IPS-15b (cell line): ENCODE measurements around the gene CRIP1.

Experiments
- H3K27me3 ChIP-seq: one replicate; pipeline ENCODE4 v1.6.1; 2013; ENCODE audit warnings: low read length; ENCODE audit not compliant: control insufficient read depth, insufficient read depth
- H3K36me3 ChIP-seq: one replicate; pipeline ENCODE4 v1.6.1; 2013; ENCODE audit warnings: low read length; ENCODE audit not compliant: control insufficient read depth, insufficient read depth
- H3K4me1 ChIP-seq: one replicate; pipeline ENCODE4 v1.6.1; 2013; ENCODE audit warnings: mild to moderate bottlenecking, low read length; ENCODE audit not compliant: control insufficient read depth, insufficient read depth
- H3K4me3 ChIP-seq: one replicate; pipeline ENCODE4 v1.5.1; 2013; ENCODE audit warnings: low read depth, low read length
- H3K9ac ChIP-seq: one replicate; pipeline ENCODE4 v1.6.1; 2013; ENCODE audit warnings: low read depth, mild to moderate bottlenecking, low read length
- H3K9me3 ChIP-seq: one replicate; pipeline ENCODE4 v1.6.1; 2013; ENCODE audit warnings: mild to moderate bottlenecking, low read length; ENCODE audit not compliant: control insufficient read depth, insufficient read depth

CRIP1 gene

GRCh38 chr14:105480807-105481801, 5.6 kb upstream of the CRIP1 start:
- H3K4me1 ChIP-seq, result peaks cover 3% of the 10 kb centered on the region
- H3K9me3 ChIP-seq, result no peaks in the 10 kb centered on the region
- peaks cover 3% of the 10 kb centered on the region for H3K36me3 ChIP-seq
- H3K9ac ChIP-seq, result no peak overlapping the region
- H3K27me3 ChIP-seq, result peaks cover 65% of the 10 kb centered on the region
- H3K4me3 ChIP-seq, result peak overlapping the region; percentile 43

- peak overlapping the region; percentile 6 for H3K4me3 ChIP-seq
Measured at GRCh38 chr14:105481886-105482457, 4.7 kb upstream of the CRIP1 start.

GRCh38 chr14:105482486-105483110, 4.1 kb upstream of the CRIP1 start:
- Histone ChIP-seq H3K9ac (no peak overlapping the region), H3K4me1 (peaks cover 3% of the 10 kb centered on the region), H3K36me3 (peaks cover 3% of the 10 kb centered on the region), H3K9me3 (no peaks in the 10 kb centered on the region), H3K4me3 (no peak overlapping the region), H3K27me3 (peaks cover 65% of the 10 kb centered on the region)

More at GRCh38 chr14:105481886-105482457, 4.7 kb upstream of the CRIP1 start:
- Histone ChIP-seq H3K4me1 (peaks cover 3% of the 10 kb centered on the region), H3K9ac (no peak overlapping the region), H3K36me3 (peaks cover 3% of the 10 kb centered on the region), H3K9me3 (no peaks in the 10 kb centered on the region), H3K27me3 (peaks cover 63% of the 10 kb centered on the region)

- Histone ChIP-seq H3K36me3 (peaks cover 3% of the 10 kb centered on the region), H3K4me3 (no peak overlapping the region), H3K27me3 (peaks cover 67% of the 10 kb centered on the region), H3K4me1 (peaks cover 3% of the 10 kb centered on the region), H3K9me3 (no peaks in the 10 kb centered on the region), H3K9ac (no peak overlapping the region)
Measured at GRCh38 chr14:105483300-105484068, 3.2 kb upstream of the CRIP1 start.

- Histone ChIP-seq H3K4me3 (no peak overlapping the region), H3K36me3 (peaks cover 3% of the 10 kb centered on the region), H3K9ac (no peak overlapping the region), H3K27me3 (peaks cover 69% of the 10 kb centered on the region), H3K9me3 (no peaks in the 10 kb centered on the region), H3K4me1 (peaks cover 3% of the 10 kb centered on the region)
Measured at GRCh38 chr14:105484069-105484996, 2.4 kb upstream of the CRIP1 start.

- H3K36me3 ChIP-seq, result no peaks in the 10 kb centered on the region
- peaks cover 63% of the 10 kb centered on the region for H3K27me3 ChIP-seq
- H3K9me3 ChIP-seq, result no peaks in the 10 kb centered on the region
- H3K4me1 ChIP-seq, result peaks cover 3% of the 10 kb centered on the region
- no peak overlapping the region for H3K9ac ChIP-seq
- no peak overlapping the region for H3K4me3 ChIP-seq
Measured at GRCh38 chr14:105484997-105485393, 1.7 kb upstream of the CRIP1 start.

GRCh38 chr14:105485739-105486162, 935 bp upstream of the CRIP1 start:
- H3K36me3 ChIP-seq, result no peaks in the 10 kb centered on the region
- no peak overlapping the region for H3K9ac ChIP-seq
- peak overlapping the region; percentile 19 for H3K4me3 ChIP-seq
- H3K27me3 ChIP-seq, result peaks cover 55% of the 10 kb centered on the region
- peaks cover 3% of the 10 kb centered on the region for H3K4me1 ChIP-seq
- H3K9me3 ChIP-seq, result no peaks in the 10 kb centered on the region

GRCh38 chr14:105486974-105487448, 325 bp downstream of the CRIP1 start:
- Histone ChIP-seq H3K9me3 (no peaks in the 10 kb centered on the region), H3K4me1 (peaks cover 2% of the 10 kb centered on the region), H3K9ac (no peak overlapping the region), H3K36me3 (peaks cover 3% of the 10 kb centered on the region), H3K27me3 (peaks cover 48% of the 10 kb centered on the region), H3K4me3 (peak overlapping the region; percentile 22)

GRCh38 chr14:105487449-105487985, 831 bp downstream of the CRIP1 start:
- Histone ChIP-seq H3K9me3 (no peaks in the 10 kb centered on the region), H3K4me3 (peak overlapping the region; percentile 22), H3K9ac (no peak overlapping the region), H3K36me3 (peaks cover 5% of the 10 kb centered on the region), H3K27me3 (peaks cover 43% of the 10 kb centered on the region), H3K4me1 (no peaks in the 10 kb centered on the region)

- Histone ChIP-seq H3K4me1 (no peaks in the 10 kb centered on the region), H3K4me3 (peak overlapping the region; percentile 22), H3K9ac (no peak overlapping the region), H3K9me3 (no peaks in the 10 kb centered on the region), H3K27me3 (peaks cover 43% of the 10 kb centered on the region), H3K36me3 (peaks cover 5% of the 10 kb centered on the region)
Measured at GRCh38 chr14:105487986-105488777, 1.5 kb downstream of the CRIP1 start.
